ENCODE measurements around the gene DOCK9.

- TF ChIP-seq CTCF (conservative IDR thresholded peaks at IDR 0.05; ENCODE audit: low read depth, low read length): no peak
- no peak for TF ChIP-seq EZH2phosphoT487 (IDR thresholded peaks at IDR 0.05; ENCODE audit: borderline replicate concordance, low read length)
- no peak for TF ChIP-seq EZH2 (IDR thresholded peaks at IDR 0.05; ENCODE audit: low read length, unreplicated experiment)
Observed at GRCh38 chr13:99012539-99012938, 34.7 kb upstream of the DOCK9 start.
